ENCODE results near the gene GRK7.
A peak's percentile ranks its signal among the peaks of the same experiment; 100 is the strongest.

The GRK7 gene

DNA sequence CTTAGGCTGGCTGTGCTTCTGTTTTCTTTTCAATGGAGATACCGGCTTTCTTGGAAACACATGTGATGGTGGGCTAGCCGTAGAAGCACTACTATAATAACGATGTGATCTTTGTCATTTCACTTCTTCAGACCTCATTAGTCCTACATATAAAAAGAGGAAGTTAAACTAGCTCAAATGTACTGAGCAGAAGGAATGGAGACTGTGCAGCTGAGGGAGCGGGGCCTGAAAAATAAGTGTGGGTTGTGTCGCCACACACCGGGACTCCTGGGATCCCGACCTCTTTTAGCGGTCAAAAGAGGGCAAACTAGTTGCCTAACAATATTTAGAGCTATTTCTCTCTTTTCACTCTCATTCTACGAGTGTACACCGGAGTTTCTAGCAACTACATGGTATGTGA is 26.1 kb upstream of the GRK7 start:
- H3K4me3 ChIP-seq (ENCODE audit: control insufficient read depth, low read depth, low read length) = no peak overlapping the region
- no peak for DNase-seq (ENCODE audit: low read depth)
- TF ChIP-seq CTCF (IDR thresholded peaks at IDR 0.05; ENCODE audit: control insufficient read depth, insufficient read depth, low read depth, low read length, missing control alignments) = no peak

DNA sequence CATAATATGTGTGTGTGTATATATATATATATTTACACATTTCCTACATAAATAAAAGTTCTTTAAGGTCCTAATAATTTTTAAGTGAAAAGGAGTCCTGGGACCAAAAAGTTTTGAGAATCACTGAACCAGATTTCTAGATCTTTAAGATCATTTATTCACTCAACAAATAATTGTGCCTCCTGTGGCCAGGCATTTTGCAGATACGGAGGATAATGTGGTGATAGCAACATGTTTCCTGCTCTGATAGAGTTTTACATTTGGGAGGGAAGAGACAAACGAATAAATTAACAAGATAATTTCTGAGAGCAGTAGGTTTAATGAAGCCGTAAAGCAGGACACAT is 25.6 kb upstream of the GRK7 start:
- TF ChIP-seq CTCF (IDR thresholded peaks at IDR 0.05; ENCODE audit: control insufficient read depth, insufficient read depth, low read depth, low read length, missing control alignments) = no peak
- H3K4me3 ChIP-seq (ENCODE audit: control insufficient read depth, low read depth, low read length) = peak overlapping the region; percentile 17
- no peak for DNase-seq (ENCODE audit: low read depth)

- H3K4me3 ChIP-seq (ENCODE audit: control insufficient read depth, low read depth, low read length) = peak within 1 kb of the TSS; percentile 57
- peak; percentile 53 for TF ChIP-seq CTCF (IDR thresholded peaks at IDR 0.05; ENCODE audit: control insufficient read depth, insufficient read depth, low read depth, low read length, missing control alignments)
- peak; percentile 67 for DNase-seq (ENCODE audit: low read depth)
Measured at GRCh38 chr3:141738022-141738890, 25.0 kb upstream of the GRK7 start, which contains the start of gene RNF7. TSS of gene RNF7 (plus strand) at chr3:141738298. CDS start at chr3:141738342, 44 bp downstream.

GRCh38 chr3:141738891-141739363 is 24.3 kb upstream of the GRK7 start:
- TF ChIP-seq CTCF (IDR thresholded peaks at IDR 0.05; ENCODE audit: control insufficient read depth, insufficient read depth, low read depth, low read length, missing control alignments) = no peak
- H3K4me3 ChIP-seq (ENCODE audit: control insufficient read depth, low read depth, low read length) = peak overlapping the region; percentile 57
- no peak for DNase-seq (ENCODE audit: low read depth)

DNA sequence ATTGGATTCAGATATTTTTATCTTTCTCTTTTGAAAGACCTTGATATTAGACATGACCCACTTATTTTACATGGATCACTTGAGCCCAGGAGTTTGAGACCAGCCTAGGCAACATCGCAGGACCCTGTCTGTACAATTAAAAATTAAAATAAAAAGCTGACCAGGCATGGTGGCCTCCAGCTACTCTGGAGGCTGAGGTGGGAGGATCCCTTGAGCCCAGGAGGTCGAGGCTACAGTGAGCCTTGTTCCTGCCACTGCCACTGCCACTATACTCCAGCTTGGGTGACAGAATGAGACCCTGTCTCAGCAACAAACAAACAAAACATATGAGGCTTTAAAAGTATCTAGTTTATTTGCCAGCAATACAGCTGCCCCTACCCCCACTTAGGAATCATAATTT is 23.5 kb upstream of the GRK7 start:
- peak overlapping the region; percentile 57 for H3K4me3 ChIP-seq (ENCODE audit: control insufficient read depth, low read depth, low read length)
- DNase-seq (ENCODE audit: low read depth) = no peak
- no peak for TF ChIP-seq CTCF (IDR thresholded peaks at IDR 0.05; ENCODE audit: control insufficient read depth, insufficient read depth, low read depth, low read length, missing control alignments)

DNA sequence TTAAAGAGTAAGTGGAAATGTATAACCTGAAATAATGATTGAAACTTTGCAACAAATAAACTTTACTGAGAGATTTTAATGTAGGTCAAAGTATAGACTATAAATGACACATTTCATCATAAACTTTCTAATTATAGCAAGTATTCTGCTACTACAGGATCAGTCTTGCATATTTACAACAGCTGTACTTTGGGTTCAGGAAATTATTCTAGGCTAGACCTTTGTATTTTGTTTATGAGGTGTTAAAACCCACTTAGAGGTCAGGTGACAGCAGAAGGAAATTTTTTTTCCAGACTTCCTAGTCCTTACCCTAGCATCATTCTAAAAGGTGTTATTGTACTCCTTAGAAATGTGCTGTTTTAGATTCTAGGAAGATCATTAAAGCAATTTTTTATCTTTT is 22.9 kb upstream of the GRK7 start:
- no peak for TF ChIP-seq CTCF (IDR thresholded peaks at IDR 0.05; ENCODE audit: control insufficient read depth, insufficient read depth, low read depth, low read length, missing control alignments)
- DNase-seq (ENCODE audit: low read depth) = no peak
- H3K4me3 ChIP-seq (ENCODE audit: control insufficient read depth, low read depth, low read length) = no peak overlapping the region

Measured in AG09309 (cell line).